ENCODE results near the gene POLR3B.

GRCh38 chr12:106417926-106418910 is 60.7 kb downstream of the POLR3B start:
- TF ChIP-seq YY1 (IDR thresholded peaks at IDR 0.05; ENCODE audit: insufficient read depth, insufficient read length) (no peak), ZNF274 (IDR thresholded peaks at IDR 0.05; ENCODE audit: low read depth, low read length) (no peak)

All from NT2/D1 (cell line).